NOMO-1 treated with dmso at 0.1 percent for 144 hours (cell line): Measurements from ENCODE around the gene CORO1A.
A peak's percentile ranks its signal among the peaks of the same experiment; 100 is the strongest.
"Not testable (repeated sequence)": the region's sequence is repeated elsewhere in the genome, so short reads cannot be mapped to it uniquely, and the experiment has no call there.

ENCODE experiments used
- DNase-seq: peaks from one replicate; lab custom pipeline; 2025; ENCODE audit not compliant: unreplicated experiment; lab: John Stamatoyannopoulos, UW

Gene CORO1A

DNA sequence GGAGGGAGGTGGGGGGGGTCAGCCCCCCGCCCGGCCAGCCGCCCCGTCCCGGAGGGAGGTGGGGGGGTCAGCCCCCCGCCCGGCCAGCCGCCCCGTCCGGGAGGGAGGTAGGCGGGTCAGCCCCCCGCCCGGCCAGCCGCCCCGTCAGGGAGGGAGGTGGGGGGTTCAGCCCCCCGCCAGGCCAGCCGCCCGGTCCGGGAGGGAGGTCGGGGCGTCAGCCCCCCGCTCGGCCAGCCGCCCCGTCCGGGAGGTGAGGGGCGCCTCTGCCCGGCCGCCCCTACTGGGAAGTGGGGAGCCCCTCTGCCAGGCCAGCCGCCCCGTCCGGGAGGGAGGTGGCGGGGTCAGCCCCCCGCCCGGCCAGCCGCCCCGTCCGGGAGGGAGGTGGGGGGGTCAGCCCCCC is 14.0 kb upstream of the CORO1A start:
- not testable (repeated sequence) for DNase-seq

DNA sequence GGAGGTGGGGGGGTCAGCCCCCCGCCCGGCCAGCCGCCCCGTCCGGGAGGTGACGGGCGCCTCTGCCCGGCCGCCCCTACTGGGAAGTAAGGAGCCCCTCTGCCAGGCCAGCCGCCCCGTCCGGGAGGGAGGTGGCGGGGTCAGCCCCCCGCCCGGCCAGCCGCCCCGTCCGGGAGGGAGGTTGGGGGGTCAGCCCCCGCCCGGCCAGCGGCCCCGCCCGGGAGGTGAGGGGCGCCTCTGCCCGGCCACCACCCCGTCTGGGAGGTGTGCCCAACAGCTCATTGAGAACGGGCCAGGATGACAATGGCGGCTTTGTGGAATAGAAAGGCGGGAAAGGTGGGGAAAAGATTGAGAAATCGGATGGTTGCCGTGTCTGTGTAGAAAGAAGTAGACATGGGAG is 13.3 kb upstream of the CORO1A start:
- not testable (repeated sequence) for DNase-seq

DNA sequence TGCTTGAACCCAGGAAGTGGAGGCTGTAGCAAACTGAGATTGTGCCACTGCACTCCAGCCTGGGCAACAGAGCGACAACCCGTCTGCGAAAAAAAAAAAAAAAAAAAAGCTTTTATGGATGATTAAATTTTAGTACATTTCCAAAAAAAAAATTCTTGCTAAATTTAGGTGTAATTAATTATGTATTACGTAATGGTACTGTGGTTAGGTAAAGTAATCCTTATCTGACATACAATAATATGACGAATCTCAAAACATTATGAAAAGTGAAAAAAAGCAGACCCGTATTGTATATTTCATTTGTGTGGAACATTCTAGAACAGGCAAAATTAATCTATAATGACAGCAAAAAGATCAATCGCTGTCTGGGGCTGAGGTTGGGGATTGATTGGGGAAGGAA is 10.3 kb upstream of the CORO1A start:
- DNase-seq, result no peak

DNA sequence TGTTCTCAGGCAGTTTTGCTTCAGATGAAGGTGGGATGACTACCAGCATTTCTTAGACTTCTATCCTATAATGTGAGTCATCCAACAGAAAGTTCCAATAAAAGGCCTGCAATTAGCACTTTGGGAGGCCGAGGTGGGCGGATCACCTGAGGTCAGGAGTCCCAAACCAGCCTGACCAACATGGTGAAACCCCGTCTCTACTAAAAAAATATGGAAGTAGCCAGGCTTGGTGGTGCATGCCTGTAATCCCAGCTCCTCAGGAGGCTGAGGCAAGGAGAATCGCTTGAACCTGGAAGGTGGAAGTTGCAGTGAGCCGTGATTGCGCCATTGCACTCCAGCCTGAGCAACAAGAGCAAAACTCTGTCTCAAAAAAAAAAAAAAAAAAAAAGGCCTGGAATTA is 6.5 kb upstream of the CORO1A start:
- not testable (repeated sequence) for DNase-seq

DNA sequence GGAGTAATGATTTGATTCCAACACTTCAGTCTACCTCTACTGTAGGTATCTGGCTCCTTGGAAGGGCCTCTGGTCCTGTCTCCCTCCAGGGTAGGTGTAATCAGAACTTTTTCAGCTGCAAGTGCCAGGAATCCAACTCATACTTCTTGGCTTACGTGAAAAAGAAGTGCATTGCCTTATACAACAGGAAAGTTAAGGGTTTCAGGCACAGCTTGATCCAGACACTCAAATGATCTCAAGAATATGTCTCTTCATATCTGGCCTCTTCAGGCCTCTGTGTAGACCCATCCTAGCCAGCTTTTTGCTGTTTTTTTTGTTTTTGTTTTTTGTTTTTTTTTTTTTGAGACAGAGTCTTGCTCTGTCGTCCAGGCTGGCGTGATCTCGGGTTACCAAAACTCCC is 4.2 kb upstream of the CORO1A start:
- DNase-seq, result no peak

DNA sequence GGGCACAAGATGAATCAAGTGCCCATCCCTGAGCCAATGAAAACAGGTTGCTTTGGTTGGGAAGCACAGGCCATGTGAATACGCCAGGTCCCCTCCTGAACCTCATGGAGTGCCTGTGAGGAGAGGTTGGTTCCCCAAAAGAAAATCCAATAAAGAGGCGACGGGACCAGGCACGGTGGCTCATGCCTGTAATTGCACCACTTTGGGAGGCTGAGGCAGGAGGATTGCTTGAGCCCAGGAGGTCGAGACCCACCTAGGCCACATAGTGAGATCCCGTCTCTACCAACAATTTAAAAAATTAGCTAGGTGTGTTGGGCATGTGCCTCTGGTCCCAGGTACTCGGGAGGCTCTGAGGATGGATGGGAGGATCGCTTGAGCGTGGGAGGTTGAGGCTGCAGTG is 3.5 kb upstream of the CORO1A start:
- no peak for DNase-seq

DNA sequence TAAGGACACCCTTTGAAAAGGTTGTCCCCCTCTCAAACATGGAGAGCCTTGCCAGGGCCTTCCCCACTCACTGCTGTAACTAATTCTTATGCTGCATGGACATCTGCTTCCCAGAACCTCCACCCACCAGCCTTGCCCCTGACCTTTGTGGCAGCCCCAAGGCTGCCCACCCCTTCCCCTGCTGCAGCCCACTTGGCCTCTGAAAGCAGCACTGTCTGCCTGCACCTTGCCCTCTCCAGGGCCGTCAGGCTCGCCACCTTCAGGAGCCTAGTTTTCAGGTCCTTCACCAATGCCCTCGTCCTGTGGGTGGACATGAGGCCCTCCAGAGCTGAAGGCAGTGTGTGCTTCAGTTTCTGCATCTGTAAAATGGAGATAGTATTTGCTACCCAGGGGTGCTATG is 2.7 kb upstream of the CORO1A start:
- no peak for DNase-seq

DNA sequence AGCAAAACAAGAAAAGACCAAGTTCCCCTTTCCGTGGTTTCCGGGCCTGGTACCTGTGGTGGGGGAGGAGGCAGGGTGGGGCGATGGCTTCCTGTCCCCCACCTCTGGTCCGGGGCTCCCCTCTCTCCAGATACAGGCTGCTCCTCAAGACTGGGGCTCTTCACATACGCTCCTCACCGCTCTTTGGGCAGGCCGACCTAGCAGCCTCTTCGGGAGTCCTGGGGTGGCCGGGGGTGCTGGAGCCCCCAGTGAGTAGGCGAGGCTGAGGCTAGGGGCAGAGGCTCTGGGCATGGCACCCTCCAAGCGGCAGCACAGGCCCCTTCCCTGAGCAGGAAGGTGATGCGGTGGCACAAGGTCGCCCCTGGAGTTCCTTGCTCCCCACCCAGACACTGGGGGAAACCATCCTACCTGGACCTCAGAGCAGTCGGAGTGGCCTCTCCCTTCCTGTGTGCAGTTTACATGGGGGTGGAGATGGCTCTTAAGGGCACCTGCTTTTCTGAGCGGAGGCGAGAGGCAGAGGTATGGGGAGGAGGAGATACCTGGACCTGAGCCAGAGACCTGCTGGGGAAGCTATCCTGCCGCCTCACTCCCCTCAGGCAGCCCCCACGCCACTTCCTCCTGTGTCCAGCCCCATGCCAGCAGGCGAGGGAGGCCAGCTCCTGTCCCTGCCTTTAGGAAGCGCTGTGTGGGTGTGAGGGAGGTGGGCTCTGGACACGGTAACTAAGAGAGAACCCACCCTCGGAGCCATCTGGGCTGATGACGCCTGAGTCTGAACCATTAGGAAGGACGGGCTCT is 891 bp downstream of the CORO1A start:
- DNase-seq, result peak; percentile 75

DNA sequence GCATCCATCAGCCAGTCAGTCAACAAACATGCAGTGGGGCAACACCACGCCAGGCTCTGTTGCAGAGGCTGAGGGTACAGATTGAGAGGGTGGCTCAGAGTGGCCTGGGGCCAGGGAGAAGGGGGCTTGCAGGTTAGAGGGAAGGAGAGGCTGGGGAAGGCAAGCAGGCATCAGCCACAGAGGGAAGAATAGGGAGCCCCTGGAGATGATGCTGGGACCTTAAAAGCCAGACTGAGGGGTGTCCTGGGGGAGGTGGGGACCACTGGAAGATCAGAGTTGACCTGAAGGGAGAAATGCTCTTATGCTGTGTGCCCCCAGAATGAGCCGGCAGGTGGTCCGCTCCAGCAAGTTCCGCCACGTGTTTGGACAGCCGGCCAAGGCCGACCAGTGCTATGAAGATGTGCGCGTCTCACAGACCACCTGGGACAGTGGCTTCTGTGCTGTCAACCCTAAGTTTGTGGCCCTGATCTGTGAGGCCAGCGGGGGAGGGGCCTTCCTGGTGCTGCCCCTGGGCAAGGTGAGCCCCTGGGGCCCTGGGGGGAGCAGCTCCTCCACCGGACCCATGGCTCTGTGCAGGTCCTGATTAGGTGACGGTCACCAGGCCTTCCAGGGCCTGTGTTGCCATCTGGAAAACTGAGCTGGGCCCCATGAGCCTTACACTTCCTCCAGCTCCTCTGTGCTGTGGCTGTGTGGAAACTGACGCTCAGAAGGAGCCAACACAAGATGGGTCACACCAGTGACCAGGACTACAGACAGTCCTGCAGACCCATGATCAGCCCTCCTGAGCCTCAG is 1.7 kb downstream of the CORO1A start:
- DNase-seq, result no peak

DNA sequence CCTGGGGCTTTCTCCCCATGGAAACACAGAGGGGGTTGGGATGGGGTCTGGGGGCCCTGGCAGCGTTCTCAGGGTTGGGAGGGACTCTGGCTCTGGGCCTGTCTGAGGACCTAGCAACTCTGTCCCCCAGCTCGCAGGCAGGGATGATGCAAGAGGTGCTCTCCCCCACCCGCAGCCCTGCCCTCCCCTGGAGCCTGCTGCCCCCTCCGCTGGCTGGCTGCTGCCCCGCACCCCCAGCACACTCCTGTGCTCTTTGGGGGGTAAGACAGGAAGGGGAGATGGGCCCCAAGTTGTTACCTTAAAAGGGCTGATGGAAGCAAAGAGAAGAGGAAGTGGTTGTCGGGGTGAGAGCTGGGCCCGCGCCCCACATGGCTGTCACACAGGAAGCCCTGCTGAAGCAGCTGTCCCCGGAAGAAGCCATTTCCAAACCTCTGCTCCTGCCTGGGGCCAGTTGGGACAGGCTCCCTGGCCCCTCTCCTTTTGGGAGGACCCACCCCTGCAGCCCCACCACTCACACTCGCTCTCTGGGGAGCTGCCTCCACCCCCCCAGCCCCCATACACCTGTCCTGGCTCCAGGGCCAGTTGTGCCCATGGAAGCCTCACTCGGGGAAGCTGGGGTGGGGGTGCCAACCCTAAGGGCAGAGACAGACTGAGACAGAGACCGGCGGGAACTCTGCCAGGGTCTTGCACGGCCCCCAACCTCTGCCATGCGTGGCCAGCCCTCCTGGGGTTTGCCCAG is 2.5 kb downstream of the CORO1A start:
- DNase-seq, result peak; percentile 74

DNA sequence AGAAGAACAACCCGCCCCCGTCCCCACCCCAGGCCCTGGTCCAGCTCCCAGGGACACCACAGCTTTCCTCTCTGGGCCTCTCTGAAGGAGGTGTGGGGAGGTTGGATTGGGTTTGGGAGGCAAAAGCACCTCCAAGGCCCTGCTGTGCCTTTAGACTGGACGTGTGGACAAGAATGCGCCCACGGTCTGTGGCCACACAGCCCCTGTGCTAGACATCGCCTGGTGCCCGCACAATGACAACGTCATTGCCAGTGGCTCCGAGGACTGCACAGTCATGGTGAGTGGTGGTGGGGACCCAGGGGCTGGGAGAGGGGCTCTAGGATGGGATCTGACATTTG is 3.0 kb downstream of the CORO1A start:
- DNase-seq, result no peak

DNA sequence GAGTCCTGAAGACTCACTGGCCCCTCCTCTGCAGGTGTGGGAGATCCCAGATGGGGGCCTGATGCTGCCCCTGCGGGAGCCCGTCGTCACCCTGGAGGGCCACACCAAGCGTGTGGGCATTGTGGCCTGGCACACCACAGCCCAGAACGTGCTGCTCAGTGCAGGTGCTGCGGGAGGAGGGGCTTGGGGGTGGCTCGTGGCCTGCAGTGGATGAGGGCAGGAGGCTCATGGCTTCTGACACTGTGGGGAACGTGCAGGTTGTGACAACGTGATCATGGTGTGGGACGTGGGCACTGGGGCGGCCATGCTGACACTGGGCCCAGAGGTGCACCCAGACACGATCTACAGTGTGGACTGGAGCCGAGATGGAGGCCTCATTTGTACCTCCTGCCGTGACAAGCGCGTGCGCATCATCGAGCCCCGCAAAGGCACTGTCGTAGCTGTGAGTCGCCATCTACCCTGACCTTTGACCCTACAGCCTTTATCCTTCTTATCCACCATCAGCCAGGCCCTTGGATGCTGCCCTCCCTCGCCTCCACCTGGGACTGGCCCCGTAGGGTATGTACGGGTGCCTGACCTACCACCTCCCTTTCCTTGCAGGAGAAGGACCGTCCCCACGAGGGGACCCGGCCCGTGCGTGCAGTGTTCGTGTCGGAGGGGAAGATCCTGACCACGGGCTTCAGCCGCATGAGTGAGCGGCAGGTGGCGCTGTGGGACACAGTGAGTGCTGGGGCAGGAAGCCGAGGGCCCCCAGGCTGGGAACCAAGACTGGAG is 3.6 kb downstream of the CORO1A start:
- DNase-seq, result no peak

DNA sequence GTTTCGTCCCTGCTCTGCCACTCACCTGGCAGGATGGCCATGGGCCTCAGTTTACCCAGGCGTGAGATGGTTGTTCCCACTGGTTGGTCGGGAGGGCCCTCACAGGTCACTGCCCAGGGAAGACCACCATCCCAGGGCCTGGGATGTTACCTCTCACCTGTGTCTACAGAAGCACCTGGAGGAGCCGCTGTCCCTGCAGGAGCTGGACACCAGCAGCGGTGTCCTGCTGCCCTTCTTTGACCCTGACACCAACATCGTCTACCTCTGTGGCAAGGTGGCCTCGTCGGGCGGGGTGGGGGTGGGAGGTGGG is 4.1 kb downstream of the CORO1A start:
- DNase-seq, result no peak

DNA sequence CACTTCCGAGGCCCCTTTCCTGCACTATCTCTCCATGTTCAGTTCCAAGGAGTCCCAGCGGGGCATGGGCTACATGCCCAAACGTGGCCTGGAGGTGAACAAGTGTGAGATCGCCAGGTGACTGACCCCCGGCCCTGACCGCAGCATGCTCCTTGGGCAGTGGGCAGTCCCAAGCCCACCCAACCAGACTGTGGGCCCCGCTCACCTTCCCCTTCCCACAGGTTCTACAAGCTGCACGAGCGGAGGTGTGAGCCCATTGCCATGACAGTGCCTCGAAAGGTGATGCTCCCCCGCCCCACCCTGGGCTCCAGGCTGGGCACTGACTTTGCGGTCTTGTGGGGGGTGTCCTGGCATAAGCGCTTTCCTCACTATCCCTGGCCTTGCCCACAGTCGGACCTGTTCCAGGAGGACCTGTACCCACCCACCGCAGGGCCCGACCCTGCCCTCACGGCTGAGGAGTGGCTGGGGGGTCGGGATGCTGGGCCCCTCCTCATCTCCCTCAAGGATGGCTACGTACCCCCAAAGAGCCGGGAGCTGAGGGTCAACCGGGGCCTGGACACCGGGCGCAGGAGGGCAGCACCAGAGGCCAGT is 4.7 kb downstream of the CORO1A start:
- DNase-seq, result no peak

DNA sequence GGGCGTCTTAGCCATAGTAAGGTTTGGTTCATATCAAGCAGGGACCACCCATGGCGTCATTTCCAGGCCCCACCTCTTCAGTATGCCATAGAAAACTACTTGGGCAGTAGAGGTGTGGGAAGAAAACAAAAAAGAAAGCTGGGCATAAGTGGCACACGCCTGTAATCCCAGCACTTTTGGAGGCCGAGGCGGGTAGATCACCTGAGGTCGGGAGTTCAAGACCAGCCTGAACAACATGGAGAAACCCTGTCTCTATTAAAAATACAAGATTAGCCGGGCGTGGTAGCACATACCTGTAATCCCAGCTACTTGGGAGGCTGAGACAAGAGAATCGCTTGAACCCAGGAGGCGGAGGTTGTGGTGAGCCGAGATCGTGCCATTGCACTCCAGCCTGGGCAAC is 7.8 kb downstream of the CORO1A start:
- not testable (repeated sequence) for DNase-seq

DNA sequence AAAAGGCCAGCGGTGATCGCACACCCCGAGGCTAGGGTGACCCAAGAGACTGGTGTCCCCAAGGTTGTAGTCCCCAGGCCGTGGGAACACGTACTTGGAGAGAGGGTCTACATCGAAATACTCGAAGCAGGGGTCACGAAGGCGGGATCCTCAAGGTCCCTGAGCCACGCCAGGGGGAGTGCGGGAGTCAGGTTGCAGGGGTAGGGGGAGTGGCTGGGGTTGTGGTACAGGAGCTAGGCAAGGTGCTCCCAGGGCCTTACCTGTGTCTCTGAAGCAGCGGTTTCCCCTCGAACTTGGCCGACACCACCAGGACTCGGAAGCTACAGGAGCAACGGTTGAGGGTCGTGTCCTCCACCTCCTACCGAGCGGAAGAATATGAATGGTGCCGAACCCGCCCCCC is 9.7 kb downstream of the CORO1A start:
- DNase-seq, result not testable (repeated sequence)

DNA sequence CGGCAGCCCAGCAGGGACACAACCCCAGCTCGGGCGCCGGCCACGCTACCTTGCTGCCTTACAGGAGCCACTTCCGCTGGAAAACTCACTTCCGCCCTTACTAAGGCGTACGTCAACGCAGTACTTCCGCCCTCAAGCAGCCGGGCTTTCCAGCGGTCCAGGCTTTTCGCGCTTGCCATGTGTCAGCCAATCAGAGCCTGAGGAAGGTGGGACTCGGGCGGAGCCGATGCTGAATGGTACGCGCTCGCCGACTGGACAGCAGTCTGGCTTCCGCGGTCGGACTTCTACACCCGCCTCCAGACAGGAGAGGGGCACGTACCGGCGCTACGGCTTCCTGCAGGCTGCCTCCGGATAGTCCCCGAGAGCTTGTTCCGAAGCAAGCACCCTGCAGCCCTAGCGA is 10.2 kb downstream of the CORO1A start, which contains the start of the genes BOLA2B and SLX1A:
Gene BOLA2B (minus strand): TSS at position 52 of the 400 bp plus-strand sequence. CDS start 71 bp downstream, outside the sequence.
Gene SLX1A (plus strand): TSS at position 261 of the 400 bp plus-strand sequence. CDS start 210 bp downstream, outside the sequence.
- DNase-seq, result not testable (repeated sequence)

DNA sequence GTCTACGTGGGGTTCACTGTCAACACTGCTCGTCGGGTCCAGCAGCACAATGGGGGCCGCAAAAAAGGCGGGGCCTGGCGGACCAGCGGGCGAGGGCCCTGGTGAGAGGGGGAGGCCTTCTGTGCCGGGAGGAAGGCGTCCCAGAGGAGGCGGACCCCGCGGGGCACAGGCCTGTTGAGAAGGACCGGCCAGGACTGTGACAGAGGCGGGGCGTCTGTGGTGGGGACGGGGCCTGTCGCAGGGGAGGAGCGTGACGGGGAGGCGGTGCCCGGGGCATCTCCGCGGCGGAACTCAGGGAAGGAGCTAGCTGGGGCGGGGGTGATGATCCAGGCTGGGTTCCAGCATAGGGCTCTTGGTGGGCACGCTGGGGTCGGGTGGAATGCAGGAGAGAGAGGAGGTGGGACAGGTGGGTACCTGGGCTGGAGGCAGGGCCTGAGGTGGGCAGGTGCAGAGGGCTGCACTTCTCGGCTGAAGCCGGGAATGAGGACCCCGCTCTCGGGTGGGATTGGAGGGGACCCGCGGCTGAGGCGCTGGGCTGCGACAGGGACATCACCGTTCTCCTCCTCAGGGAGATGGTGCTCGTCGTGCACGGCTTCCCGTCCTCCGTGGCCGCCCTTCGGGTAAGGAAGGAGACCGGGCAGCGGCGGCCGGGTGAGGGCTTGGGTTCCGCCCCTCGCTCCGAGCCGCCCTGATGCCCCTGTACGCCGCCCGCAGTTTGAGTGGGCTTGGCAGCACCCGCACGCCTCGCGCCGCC is 10.9 kb downstream of the CORO1A start:
- not testable (repeated sequence) for DNase-seq

DNA sequence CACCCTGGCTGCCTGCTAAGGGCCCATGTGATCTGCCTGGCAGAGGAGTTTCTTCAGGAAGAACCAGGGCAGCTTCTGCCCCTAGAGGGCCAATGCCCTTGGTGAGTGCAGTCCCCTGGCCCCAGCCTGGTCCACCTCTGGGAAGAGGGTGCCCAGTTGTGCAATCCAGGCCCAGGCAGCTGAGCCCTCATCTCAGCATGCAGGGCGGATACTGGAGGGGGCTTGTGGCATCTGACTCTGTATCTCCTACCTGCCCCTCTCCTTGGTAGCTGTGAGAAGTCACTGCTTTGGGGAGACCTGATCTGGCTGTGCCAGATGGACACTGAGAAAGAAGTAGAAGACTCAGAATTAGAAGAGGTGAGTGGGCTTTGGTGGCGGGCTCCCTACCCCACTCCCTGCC is 13.6 kb downstream of the CORO1A start:
- DNase-seq, result not testable (repeated sequence)

DNA sequence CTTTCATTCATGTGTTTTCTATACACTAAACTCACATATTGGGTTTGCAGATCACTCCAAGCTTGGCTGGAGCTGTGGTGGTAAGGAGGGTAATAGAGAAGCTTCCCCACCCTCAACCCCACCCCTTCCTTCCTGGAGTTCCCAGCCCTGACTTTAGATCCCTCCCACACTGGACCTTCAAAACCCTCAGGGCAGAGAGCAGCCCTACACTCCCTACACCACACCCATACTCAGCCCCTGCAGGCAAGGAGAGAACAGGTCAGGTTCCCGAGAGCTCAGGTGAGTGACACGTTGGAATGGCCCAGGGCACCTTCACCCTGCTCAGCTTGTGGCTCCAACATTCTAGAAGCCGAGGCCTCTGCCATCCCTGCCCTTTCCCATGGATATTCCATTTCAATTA is 15.6 kb downstream of the CORO1A start, which contains the start of gene SULT1A3:
Gene SULT1A3 (plus strand): TSS at position 207 of the 400 bp plus-strand sequence. CDS start 1,474 bp downstream, outside the sequence.
- DNase-seq, result not testable (repeated sequence)
